DMS79 (cell line): ENCODE measurements around the gene SRSF1.
"Not testable (repeated sequence)": the region's sequence is repeated elsewhere in the genome, so short reads cannot be mapped to it uniquely, and the experiment has no call there.

Source experiments
- DNase-seq: peaks from one replicate; lab custom pipeline; 2025; lab: John Stamatoyannopoulos, UW

SRSF1 gene

GRCh38 chr17:57990037-57990436, 17.0 kb downstream of the SRSF1 start:
- DNase-seq = no peak

GRCh38 chr17:57988301-57989250, 18.5 kb downstream of the SRSF1 start:
- no peak for DNase-seq

- DNase-seq = no peak
These were observed 19.3 kb downstream of the SRSF1 start, which contains the start of gene VEZF1 for GRCh38 chr17:57987581-57988300. VEZF1 (minus strand) TSS chr17:57988254; CDS start chr17:57988111, 143 bp downstream.

- no peak for DNase-seq
These were observed 20.0 kb downstream of the SRSF1 start for GRCh38 chr17:57986841-57987580.

GRCh38 chr17:57985675-57985974, 21.4 kb downstream of the SRSF1 start:
- no peak for DNase-seq

GRCh38 chr17:57984936-57985674, 21.9 kb downstream of the SRSF1 start:
- no peak for DNase-seq

GRCh38 chr17:57984261-57984890, 22.7 kb downstream of the SRSF1 start:
- DNase-seq = no peak

DNA sequence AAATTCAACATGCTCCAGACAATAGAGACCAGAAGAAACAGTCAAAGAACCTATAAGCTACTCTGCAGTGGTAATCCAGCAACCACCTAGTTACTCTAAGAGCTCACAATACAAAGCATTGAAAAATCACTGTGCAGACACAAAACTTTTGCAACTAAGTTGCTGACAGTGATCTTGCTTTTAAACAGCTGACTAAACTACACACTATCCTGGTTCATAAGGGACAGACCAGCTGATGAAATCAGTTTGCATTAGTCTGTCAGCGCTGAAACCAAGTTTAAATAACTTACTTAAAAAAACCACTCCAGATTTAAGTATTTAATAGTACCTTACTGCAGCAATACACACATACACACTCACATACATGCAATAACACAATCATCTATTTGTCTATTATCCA, 23.6 kb downstream of the SRSF1 start:
- no peak for DNase-seq

GRCh38 chr17:57982452-57983170, 24.4 kb downstream of the SRSF1 start:
- DNase-seq = no peak

DNA sequence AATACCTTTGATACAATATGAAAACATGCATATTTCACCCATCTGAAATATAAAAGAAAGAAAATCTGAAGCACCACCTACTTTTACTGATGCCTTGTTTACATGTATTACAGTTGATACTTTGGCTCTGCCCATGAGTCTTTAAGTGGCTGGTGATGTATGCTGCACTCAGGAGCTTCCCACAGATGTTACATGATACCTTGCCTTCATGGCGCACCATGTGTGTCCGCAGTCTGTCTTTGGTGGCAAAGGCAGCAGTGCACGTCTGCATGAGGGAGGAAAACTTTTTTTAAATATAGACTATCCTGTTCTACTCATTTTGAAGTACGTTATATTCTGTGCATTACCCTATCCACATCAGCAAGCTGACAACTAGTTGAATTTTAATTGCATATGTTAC, 26.5 kb downstream of the SRSF1 start:
- no peak for DNase-seq

GRCh38 chr17:57979076-57979475, 28.0 kb downstream of the SRSF1 start:
- DNase-seq = no peak

GRCh38 chr17:57976594-57976993, 30.5 kb downstream of the SRSF1 start:
- no peak for DNase-seq

GRCh38 chr17:57975044-57975443, 32.0 kb downstream of the SRSF1 start:
- DNase-seq = no peak

GRCh38 chr17:57974053-57974824, 32.8 kb downstream of the SRSF1 start:
- not testable (repeated sequence) for DNase-seq

GRCh38 chr17:57972151-57972550, 34.9 kb downstream of the SRSF1 start:
- DNase-seq = no peak

- DNase-seq = no peak
These were observed 35.5 kb downstream of the SRSF1 start for GRCh38 chr17:57971572-57971971.

DNA sequence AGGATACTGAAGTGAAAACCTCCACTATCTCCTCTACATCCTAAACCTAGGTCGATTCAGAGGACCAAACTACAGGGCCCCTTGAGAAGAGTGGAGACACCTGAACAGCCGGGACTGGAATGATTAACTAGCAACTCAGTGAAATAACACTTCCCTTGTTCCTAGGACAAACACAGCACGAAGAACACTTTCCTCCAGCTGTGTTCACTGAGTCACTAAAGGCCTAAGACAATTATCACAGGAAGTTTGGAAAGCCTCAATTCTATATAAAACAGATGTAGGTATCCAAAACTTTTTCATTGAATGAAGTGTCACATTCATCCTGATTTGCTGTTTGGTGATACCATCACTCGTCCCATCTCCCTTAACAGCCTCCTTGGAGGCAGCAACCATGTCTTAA, 36.3 kb downstream of the SRSF1 start:
- DNase-seq = no peak

DNA sequence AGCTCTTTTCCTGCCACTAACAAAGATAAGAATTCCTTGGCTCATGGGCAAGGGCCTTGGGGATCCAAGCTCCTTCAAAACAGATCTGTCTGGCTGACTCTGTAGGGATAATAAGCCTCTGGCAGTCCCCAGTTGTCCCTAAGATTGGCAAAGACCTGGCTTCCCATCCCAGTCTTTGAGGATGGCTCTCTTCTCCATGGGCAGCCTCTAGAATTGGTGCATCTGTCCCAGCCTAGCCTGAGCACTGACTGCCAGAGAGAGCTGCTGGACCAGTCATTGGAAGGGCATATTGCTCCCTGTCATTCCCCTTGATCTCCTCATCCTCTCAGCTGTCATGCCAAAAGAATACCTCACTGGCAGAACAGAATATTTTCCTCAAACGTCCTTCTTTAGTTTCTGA, 38.6 kb downstream of the SRSF1 start:
- no peak for DNase-seq

DNA sequence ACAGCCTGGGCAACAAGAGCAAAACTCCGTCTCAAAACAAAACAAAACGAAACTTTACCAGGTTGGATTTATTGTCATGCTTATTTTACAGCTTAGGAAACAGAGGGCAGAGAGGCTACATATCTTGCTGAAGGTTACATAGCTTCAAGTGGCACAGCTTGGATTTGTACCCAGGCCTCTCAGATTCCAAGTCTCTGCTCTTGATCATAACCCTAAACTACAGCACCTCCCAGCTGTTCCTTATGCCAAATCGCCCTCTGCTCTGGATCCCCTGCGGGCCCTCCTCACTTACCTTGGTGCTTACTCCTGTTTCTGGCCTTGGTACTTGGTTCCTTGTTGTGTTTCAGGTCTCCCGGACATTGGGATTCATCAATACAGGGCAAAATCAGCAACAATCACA, 40.2 kb downstream of the SRSF1 start:
- DNase-seq = no peak

- no peak for DNase-seq
These were observed 40.8 kb downstream of the SRSF1 start for GRCh38 chr17:57966246-57966645.
